Middle frontal gyrus (tissue), 1 donor: ENCODE data around the gene ASAP2.

Source experiments
- DNase-seq: peaks from one replicate; pipeline ENCODE4 v3.0.0-alpha.2; 2015; ENCODE audit warnings: low spot score; ENCODE audit errors: extremely low spot score

ASAP2 gene

GRCh38 chr2:9273486-9274130 is 67.0 kb downstream of the ASAP2 start:
- DNase-seq: no peak

DNA sequence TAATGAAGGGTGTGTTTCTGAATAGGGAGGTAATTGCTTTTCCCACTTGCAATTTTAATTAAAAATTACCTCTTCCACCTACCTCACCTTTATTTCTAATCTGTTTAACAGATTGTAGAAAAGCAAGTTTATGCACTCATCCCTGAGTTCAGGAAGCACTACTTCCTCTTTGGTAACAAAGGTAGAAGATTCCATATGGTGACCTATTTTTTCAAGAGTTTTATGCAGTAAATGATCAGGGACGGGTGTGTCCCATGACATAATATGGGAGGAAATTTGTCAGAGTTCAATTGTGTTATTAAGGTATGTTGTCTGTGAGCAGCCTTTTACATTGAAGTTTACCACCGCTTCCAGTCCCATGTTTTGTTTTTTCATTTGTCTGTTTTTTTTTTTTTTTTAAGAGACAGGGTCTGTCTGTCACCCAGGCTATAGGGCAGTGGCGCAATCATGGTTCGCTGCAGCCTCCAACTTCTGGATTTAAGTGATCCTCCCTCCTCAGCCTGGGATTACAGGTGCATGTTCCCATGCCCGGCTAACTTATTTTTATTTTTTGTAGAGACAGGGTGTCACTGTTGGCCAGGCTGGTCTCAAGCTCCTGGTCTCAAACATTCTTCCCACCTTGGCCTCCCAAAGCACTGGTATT is 68.2 kb downstream of the ASAP2 start:
- no peak for DNase-seq

DNA sequence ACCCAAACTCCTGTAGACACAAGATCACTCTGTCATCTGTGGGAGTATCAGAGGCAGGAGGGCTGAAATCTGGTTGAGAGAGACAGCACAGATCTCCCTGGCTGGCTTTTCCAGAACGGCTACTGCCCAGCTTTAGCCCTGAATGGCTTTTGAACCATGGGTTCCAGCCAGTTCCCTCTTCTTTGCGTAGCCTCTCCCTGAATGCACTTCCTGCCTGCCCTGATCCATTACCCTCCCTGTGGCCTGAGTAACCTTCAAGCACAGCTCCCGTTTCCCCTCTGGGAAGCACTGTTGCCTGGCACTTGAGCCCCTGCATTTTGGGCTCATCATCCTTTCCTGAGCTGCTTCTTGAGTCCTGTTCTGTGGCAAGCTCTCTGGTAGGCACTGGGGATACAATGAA is 68.8 kb downstream of the ASAP2 start:
- DNase-seq: no peak

- DNase-seq: no peak
Observed at GRCh38 chr2:9276074-9276473, 69.5 kb downstream of the ASAP2 start.

- no peak for DNase-seq
Observed at GRCh38 chr2:9276901-9277451, 70.4 kb downstream of the ASAP2 start.

DNA sequence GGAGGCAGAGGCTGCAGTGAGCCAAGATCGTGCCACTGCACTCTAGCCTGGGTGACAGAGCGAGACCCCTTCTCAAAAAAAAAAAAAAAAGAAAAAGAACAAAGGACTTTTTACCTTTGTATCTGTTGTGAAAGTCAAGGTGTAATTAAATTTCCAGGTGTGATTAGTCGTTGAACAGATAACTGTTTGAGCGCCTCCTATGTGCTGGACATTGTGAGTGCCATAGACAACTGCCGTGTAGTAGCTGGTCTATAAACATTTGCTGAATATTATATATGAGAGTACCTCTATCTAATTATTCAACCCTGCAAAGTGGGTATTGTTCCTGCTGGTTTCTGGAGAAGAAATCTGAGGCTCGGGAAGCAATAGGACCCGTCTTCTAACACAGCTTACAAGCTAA is 71.8 kb downstream of the ASAP2 start:
- no peak for DNase-seq

DNA sequence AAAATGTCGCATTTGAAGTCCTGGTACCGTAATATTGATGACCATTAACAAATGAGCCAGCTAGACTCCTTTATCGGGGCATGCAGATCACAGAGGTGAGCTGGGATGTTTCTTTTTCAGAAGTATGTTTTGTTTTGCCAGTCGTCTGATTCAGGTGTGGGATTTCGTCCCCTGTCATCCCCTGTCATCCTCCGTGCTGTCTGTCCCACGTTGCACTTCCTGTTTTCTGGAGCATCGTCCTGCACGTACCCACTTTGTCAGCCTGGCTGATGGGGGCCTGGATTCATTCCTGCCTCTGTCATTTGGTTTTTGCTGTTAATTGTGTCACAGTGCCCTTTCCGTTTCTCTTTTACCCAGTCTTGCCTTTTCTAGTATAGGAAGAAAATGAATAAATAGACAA is 72.8 kb downstream of the ASAP2 start:
- DNase-seq: no peak

GRCh38 chr2:9280224-9280623 is 73.6 kb downstream of the ASAP2 start:
- DNase-seq: no peak

GRCh38 chr2:9281145-9281544 is 74.5 kb downstream of the ASAP2 start:
- DNase-seq: no peak

- DNase-seq: no peak
Observed at GRCh38 chr2:9282128-9283112, 75.8 kb downstream of the ASAP2 start.

DNA sequence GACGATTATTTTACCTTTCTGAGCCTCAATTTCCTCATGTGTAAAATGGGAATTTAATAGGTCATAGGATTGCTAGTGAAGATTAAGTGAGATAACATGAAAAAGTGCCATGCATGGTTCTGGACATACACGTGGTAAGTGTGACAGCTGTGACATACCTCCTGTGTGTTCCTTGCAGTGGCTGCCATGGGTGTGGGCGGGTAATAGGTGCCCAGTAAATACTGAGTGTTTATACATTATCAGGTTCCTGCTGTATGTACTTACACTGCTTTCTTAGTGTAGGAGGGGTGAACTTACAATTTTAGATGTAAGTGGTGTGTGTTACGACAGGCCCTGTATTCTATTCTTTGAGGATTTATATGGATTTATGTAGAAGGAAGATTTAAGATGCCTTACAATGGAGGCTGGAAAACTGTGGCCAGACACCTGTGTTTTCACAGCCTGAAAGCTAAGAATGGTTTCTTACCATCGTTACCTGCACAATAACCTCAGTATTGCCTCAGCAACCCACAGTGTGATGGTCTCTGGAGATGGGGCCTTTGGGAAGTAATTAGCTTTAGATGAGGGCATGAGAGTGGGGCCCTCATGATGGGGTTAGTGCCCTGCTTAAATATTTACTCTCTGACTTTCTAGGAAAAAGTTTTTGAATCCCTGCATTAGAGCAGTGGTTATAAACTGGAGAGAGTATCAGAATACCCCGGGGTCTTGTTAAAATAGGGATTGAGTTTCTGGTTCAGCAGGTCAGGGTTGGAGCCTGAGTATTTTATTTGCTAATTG is 78.1 kb downstream of the ASAP2 start:
- DNase-seq: no peak

DNA sequence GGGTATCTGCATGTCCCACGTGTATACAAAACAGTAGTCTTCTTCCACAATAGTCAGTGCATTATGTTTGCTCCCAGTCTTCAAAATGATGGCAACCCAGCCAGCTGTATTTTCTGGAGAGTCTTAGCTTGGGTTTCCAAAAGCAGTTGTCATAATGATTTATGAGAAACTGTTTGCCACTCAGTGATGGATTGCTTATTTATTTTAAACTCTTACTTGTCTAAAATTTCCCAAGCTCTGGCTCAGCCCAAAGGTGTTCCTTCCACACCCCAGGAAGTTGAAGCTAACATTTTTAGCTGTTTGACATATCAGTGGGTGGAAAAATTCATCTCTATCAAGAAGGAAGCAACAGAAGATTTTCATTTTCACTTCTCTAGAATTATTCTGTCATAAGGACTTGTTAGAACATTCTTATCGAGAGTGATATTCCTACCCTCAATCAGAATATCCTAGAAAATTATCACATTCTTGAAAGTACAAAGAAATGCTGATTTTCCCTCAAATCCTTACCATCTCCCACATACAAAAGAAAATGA is 78.8 kb downstream of the ASAP2 start:
- DNase-seq: no peak

DNA sequence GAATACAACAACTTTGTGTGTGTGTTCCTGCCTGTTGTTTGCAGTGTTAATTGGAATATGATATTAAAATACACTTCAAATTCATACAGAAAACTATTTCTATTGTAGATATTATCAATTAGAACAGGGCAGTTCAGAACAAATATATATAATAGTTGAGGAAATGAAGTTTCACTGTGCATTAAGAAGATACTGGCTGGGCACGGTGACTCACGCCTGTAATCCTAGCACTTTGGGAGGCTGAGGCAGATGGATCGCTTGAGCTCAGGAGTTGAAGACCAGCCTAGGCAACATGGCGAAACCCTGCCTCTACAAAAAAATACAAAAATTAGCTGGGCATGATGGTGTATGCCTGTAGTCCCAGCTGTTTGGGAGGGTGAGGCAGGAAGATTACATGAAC is 79.3 kb downstream of the ASAP2 start:
- no peak for DNase-seq

- DNase-seq: no peak
Observed at GRCh38 chr2:9286554-9287399, 80.2 kb downstream of the ASAP2 start.

GRCh38 chr2:9287400-9288045 is 80.9 kb downstream of the ASAP2 start:
- DNase-seq: no peak

DNA sequence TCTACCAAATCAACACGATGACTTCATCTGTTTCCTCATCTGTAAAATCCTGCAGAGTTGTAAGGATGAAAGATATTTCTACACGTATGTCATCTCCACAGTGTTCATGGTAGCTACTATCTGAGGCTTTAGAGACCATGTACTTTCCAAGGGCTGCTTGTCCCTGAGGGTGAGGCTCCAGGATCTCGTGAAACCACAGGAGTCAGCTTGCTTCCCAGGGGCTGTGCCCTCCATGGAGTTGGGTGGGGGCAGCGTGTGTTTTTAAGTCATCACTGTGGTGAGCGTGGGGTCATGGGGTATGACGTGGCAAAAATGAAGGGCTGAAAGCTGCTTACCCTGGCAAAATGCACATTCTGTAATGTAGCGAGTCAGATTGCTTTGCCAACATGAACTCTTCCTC is 81.6 kb downstream of the ASAP2 start:
- no peak for DNase-seq

DNA sequence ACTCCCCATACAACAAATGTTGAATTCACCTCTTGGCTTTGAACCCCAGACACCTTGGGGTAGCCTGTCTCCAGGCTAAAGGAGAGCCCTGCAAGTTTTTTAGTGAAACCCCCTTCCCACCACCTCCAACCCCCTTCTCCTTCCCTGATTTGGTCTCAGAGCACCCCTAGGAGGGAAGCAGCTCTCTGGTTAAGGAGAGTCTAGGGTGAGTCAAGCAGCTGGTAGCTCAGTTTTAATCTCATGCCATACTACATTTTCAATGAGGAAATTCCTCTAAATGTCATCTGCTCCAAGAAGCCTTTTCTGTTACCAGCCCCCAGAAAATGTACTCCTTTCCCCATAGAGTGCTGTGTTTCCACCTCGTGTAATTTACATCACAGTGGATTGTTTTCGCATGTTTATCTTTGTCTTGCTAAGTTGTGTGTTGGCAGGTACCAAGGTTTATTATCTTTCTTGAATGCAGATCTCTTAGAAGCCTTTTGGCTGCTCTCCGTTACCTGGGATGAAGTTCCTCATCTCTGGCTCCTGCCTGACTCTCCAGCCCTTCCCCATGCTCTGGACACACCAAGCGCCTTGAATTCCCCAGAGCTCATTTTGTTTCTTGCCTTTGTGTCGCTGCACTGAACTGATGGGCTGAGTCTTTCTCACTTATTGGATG is 82.2 kb downstream of the ASAP2 start:
- no peak for DNase-seq

- DNase-seq: no peak
Observed at GRCh38 chr2:9291331-9291730, 84.7 kb downstream of the ASAP2 start.

DNA sequence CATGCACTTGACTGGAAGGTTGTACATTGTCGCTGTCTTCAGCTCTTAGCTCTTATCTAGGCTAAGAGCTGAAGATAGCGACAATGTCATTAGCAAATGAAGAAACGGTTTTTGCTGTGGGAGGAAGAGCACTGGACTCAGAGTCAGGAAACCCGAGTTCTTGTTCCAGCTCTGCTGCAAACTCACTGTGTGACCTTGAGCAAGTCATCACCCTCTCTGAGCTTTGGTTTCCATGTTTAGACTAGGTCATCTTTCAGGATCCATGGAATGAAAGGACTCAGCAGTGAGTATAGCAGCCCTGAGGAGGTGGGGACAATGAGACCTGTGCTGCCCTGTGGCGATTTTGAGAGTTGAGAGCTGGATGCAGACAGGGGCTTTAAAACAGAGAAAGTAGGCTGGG is 85.3 kb downstream of the ASAP2 start:
- no peak for DNase-seq
